Osteoblast (primary cell): Measurements from ENCODE around the gene SLC9A2. TPM values are rescaled to one million over a fixed set of nuclear protein-coding genes. Genes with fewer than 3 reads are reported as not detected.

Experiments used
- DNase-seq: peaks from one replicate; pipeline ENCODE4 v3.0.0; 2011; ENCODE audit warnings: low spot score, mixed read lengths; ENCODE audit not compliant: insufficient read length; ENCODE audit errors: missing footprints
- H2AFZ ChIP-seq: 2 replicates; pipeline ENCODE4 v1.6.0; 2011; ENCODE audit warnings: mild to moderate bottlenecking, low read length
- H3K27ac ChIP-seq: 2 replicates; pipeline ENCODE4 v1.5.1; 2011; ENCODE audit warnings: mild to moderate bottlenecking, low read depth, low read length, moderate library complexity
- H3K27me3 ChIP-seq: 2 replicates; pipeline ENCODE4 v1.6.0; 2012; ENCODE audit warnings: mild to moderate bottlenecking, control low read depth, inconsistent platforms, low read length, moderate library complexity; ENCODE audit not compliant: insufficient read depth
- H3K36me3 ChIP-seq: 2 replicates; pipeline ENCODE4 v1.5.1; 2011; ENCODE audit warnings: mild to moderate bottlenecking, low read length, control low read depth, moderate library complexity; ENCODE audit not compliant: insufficient read depth
- H3K4me1 ChIP-seq: 2 replicates; pipeline ENCODE4 v1.5.1; 2011; ENCODE audit warnings: mild to moderate bottlenecking, low read length, control low read depth, moderate library complexity; ENCODE audit not compliant: insufficient read depth
- H3K4me2 ChIP-seq: 2 replicates; pipeline ENCODE4 v1.6.0; 2011; ENCODE audit warnings: mild to moderate bottlenecking, low read length; ENCODE audit not compliant: insufficient read depth
- H3K4me3 ChIP-seq: fragments of 200-600 bp; sonication (generic); 3 replicates; pipeline ENCODE4 v1.5.1; 2012; ENCODE audit warnings: mild to moderate bottlenecking, low read length, inconsistent platforms; ENCODE audit not compliant: insufficient read depth
- H3K79me2 ChIP-seq: 2 replicates; pipeline ENCODE4 v1.6.0; 2012; ENCODE audit warnings: mild to moderate bottlenecking, low read length, control low read depth, inconsistent platforms; ENCODE audit not compliant: insufficient read depth
- H3K9me3 ChIP-seq: 2 replicates; pipeline ENCODE4 v1.5.1; 2011; ENCODE audit warnings: low read depth, low read length, control low read depth
- H4K20me1 ChIP-seq: 2 replicates; pipeline ENCODE4 v1.6.0; 2012; ENCODE audit warnings: mild to moderate bottlenecking, low read length, control low read depth; ENCODE audit not compliant: insufficient read depth
- total RNA-seq: library from RNA; depleted of rRNA; stranded (reverse); fragments of >200 nt; gene quantifications from 2 replicates; pipeline ENCODE4 v1.2.3, GENCODE V29; 2012
- TF ChIP-seq, protein P1 (sequence below): IDR thresholded peaks from 2 replicates; pipeline ENCODE4 v1.5.1; 2011; ENCODE audit warnings: mild to moderate bottlenecking, low read depth, low read length, moderate library complexity; ENCODE audit errors: extremely low read depth

The SLC9A2 gene
- total RNA-seq, 1 donor, result under 0.01 TPM

DNA sequence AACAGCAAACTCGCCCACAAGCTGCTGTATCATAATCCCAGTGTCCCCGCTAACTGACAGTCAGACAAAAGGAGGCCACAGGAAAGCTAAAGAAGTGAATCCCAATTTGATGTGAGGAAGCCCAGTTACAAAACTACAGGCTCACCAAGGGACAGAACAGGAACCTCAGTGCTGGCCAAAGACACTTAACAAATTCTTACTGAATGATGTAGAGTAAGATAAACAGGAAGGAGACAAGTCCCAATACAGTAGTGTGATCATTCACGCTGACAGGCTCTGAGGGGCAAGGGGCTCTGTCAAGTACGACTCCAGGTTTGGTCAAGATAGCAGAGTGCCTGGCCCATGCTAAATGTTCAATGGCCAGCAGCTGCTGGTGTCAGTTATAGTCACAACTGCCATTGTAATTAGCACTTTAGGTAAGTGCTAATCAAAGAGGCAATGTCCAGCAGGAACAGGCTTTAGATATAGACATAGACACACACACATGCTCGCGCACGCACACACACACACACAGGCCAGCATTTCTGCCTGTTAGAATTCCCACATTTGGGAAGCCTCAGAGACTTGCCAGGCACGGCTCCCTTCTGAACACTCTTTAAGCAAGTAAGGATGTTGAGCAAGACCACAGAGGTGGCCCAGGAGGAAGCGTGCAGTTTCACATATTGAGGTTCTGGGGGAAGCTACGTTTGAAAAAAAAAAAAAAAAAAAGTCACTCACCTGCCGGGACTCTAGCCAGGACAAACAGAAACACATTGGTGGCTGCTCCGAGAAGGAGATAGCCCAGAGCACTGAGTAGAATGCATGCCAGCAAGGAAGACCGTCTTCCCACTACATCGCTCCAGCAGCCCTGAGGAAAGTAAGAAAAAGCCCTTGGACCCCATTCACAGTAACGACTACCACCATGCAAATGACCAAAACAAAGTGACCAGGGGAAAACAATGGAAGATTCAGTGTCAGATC lies 107.1 kb downstream of the SLC9A2 start:
- H3K9me3 ChIP-seq, result no peaks in the 10 kb centered on the region
- TF ChIP-seq, protein P1, sequence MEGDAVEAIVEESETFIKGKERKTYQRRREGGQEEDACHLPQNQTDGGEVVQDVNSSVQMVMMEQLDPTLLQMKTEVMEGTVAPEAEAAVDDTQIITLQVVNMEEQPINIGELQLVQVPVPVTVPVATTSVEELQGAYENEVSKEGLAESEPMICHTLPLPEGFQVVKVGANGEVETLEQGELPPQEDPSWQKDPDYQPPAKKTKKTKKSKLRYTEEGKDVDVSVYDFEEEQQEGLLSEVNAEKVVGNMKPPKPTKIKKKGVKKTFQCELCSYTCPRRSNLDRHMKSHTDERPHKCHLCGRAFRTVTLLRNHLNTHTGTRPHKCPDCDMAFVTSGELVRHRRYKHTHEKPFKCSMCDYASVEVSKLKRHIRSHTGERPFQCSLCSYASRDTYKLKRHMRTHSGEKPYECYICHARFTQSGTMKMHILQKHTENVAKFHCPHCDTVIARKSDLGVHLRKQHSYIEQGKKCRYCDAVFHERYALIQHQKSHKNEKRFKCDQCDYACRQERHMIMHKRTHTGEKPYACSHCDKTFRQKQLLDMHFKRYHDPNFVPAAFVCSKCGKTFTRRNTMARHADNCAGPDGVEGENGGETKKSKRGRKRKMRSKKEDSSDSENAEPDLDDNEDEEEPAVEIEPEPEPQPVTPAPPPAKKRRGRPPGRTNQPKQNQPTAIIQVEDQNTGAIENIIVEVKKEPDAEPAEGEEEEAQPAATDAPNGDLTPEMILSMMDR, result no peak
- no peak overlapping the region for H3K4me3 ChIP-seq

DNA sequence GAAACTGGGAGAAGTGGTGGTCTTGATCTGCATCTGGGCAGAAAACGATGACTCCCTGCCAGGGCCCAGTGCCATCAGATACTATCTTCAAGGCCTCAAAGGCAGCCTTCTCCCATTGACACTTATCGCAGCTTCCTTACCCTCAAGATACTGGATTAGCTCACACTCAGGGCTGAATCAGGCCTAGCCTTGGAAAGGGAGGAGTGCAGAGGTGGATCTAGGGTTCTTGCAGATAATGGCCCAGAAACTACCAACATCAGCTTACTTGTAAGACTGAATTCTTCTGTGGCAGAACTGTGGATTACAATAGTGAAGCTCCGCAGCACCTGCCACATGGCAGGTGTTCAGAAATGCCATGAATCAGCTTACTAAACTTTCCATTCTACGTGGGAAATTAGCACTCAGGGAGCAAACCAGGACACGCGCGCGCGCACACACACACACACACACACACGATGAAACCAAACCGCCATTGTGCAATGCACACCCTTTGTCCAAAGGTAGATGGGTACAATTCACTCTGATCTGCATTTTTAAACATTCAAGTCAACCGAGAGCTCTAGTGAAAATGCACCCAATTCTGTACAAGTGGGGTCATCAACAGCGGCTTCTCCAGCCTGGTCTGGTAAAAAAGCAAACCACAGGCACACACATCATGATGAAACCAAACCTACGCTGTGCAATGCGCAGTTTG lies 116.2 kb downstream of the SLC9A2 start:
- Histone ChIP-seq H3K79me2 (peaks cover 17% of the 10 kb centered on the region), H3K36me3 (peaks cover 4% of the 10 kb centered on the region), H3K27ac (no peak overlapping the region), H3K9me3 (no peaks in the 10 kb centered on the region), H4K20me1 (peaks cover 2% of the 10 kb centered on the region), H3K4me3 (peak overlapping the region; percentile 93), H3K4me2 (peak overlapping the region; percentile 92), H3K27me3 (no peaks in the 10 kb centered on the region), H2AFZ (peak overlapping the region; percentile 93), H3K4me1 (peaks cover 10% of the 10 kb centered on the region)
- TF ChIP-seq, protein P1, result no peak
- DNase-seq, result no peak

More for the DNA sequence above, 107.1 kb downstream of the SLC9A2 start:
- Histone ChIP-seq H3K36me3 (peaks cover 3% of the 10 kb centered on the region), H2AFZ (no peak overlapping the region), H3K27ac (no peak overlapping the region), H3K4me2 (no peak overlapping the region), H4K20me1 (no peaks in the 10 kb centered on the region), H3K4me1 (no peaks in the 10 kb centered on the region), H3K27me3 (no peaks in the 10 kb centered on the region), H3K79me2 (no peaks in the 10 kb centered on the region)
- DNase-seq, result no peak

DNA sequence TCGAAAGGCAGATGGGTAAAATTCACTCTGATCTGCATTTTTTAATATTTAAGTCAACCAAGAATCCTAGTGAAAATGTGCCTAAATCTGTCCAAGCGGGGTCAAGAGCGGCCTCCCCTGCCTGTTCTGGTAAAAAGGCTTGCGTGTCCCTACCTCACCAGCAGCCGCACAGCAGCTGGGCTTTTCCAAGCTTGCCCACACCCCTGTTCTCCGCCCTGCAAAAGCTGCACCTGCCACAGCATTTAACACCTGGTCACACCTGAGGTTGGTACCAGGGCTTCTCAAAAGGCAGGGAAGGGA lies 116.7 kb downstream of the SLC9A2 start:
- peak overlapping the region; percentile 93 for H2AFZ ChIP-seq
- TF ChIP-seq, protein P1, result no peak
- peaks cover 2% of the 10 kb centered on the region for H4K20me1 ChIP-seq
- no peaks in the 10 kb centered on the region for H3K27me3 ChIP-seq
- H3K4me1 ChIP-seq, result peaks cover 10% of the 10 kb centered on the region
- H3K27ac ChIP-seq, result peak overlapping the region; percentile 38
- peaks cover 4% of the 10 kb centered on the region for H3K36me3 ChIP-seq
- DNase-seq, result no peak
- peaks cover 17% of the 10 kb centered on the region for H3K79me2 ChIP-seq
- H3K4me2 ChIP-seq, result peak overlapping the region; percentile 92
- H3K4me3 ChIP-seq, result peak overlapping the region; percentile 93
- no peaks in the 10 kb centered on the region for H3K9me3 ChIP-seq
